SH-SY5Y (cell line): ENCODE measurements around the gene NHLRC4.

Experiments
- GATA2 ChIP-seq: IDR thresholded peaks from 2 replicates; pipeline ENCODE4 v1.6.1; 2011; ENCODE audit warnings: mild to moderate bottlenecking, low read depth, low read length
- GATA3 ChIP-seq: IDR thresholded peaks from 2 replicates; pipeline ENCODE4 v1.6.1; 2011; ENCODE audit warnings: low read depth, mild to moderate bottlenecking, low read length, moderate library complexity

DNA sequence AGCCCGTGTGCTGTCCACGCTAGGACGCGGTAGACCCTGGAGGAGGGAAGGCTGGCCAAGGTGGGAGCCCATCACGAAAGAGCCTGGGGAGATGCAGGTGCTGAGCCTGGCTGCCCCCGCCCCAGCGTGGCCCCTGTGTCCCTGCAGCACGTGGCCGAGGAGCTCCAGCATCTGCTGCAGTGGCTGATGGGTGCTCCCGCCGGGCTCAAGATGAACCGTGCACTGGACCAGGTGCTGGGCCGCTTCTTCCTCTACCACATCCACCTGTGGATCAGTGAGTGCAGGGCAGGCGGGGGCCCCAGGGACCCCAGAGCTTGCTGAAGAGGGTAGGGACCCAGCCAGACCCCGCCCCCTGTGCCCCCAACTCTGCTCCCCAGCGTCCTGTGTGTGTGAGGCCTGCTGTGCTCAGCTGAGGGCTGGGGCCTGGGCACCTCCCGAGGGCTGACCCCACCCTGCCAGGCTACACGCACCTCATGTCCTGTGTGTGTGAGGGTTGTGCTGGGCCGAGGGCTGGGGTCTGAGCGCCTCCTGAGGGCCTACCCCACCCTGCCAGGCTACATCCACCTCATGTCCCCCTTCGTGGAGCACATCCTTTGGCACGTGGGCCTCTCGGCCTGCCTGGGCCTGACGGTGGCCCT is 11.5 kb downstream of the NHLRC4 start:
- TF ChIP-seq GATA2 = no peak
- TF ChIP-seq GATA3 = no peak
